GM12891 (cell line): Measurements from ENCODE around the gene MMRN1.

Experiments
- POLR2A ChIP-seq: IDR thresholded peaks from 2 replicates; pipeline ENCODE4 v1.6.1; 2011; ENCODE audit warnings: low read depth, low read length, control low read depth
- SPI1 ChIP-seq: IDR thresholded peaks from 2 replicates; pipeline ENCODE4 v1.6.1; 2011; ENCODE audit warnings: low read depth, low read length, control low read depth

- TF ChIP-seq SPI1, result no peak
- TF ChIP-seq POLR2A, result no peak
Observed at GRCh38 chr4:89942811-89943210, 48.2 kb downstream of the MMRN1 start.
